Activated naive CD4-positive, alpha-beta T cell treated with anti-CD3 and anti-CD28 coated beads, Interleukin-2, amount 50 U/mL, for 24 hours (primary cell): Measurements from ENCODE around the gene BICRA.
A peak's percentile ranks its signal among the peaks of the same experiment; 100 is the strongest.
"Not testable (repeated sequence)": the region's sequence is repeated elsewhere in the genome, so short reads cannot be mapped to it uniquely, and the experiment has no call there.

Experiments used
- H3K27ac Mint-ChIP-seq: one replicate; pipeline ENCODE4 v1.8.0; 2021; ENCODE audit warnings: mild to moderate bottlenecking, mixed read lengths
- H3K27me3 Mint-ChIP-seq: one replicate; pipeline ENCODE4 v1.8.0; 2021; ENCODE audit warnings: mixed read lengths
- H3K36me3 Mint-ChIP-seq: one replicate; pipeline ENCODE4 v1.8.0; 2021; ENCODE audit warnings: mixed read lengths
- H3K4me1 Mint-ChIP-seq: one replicate; pipeline ENCODE4 v1.8.0; 2021; ENCODE audit warnings: mixed read lengths
- H3K4me3 Mint-ChIP-seq: one replicate; pipeline ENCODE4 v1.8.0; 2021; ENCODE audit warnings: mild to moderate bottlenecking, mixed read lengths
- H3K9me3 Mint-ChIP-seq: one replicate; pipeline ENCODE4 v1.8.0; 2021; ENCODE audit warnings: mixed read lengths

The BICRA gene

DNA sequence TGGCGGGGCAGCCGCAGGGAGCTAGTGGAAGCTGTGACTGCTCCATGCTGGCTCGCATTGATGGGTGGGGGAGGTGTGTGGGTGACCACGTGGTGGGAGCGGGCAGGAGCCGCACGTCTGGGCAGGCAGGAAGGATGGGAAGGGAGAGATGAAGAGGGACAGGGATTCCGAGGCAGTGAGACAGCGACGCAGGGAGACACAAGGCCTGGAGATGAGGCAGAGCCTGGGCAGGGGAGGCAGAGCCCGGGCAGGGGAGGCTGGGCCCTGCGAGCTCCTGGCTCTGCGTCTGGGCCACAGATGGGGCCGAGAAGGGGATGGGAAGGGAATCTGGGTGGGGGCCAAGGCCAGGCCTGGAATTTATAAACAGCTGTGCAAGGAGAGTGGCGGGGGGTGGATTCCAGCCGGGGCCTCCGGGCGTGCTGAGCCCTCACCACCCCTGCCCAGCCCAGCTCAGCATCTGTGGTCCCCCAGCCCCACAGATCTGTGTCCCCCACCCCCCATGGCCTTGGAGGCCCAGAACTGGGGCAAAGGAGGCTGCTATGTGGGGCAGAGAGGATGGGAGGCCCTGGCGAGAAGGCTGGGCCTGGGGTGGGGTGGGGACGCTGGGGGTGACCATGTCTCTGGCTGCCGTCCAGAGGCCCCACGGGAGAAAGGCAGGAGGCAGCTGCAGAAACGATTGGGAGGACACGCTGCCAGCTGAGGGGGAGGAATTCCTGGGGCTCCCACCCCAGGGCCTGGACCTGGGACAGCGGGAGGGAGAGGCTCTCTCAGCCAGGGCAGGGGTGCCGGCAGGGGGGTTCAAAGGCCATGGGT lies 110.3 kb downstream of the BICRA start:
- no peaks in the 10 kb centered on the region for H3K4me1 Mint-ChIP-seq
- peaks cover 5% of the 10 kb centered on the region for H3K27me3 Mint-ChIP-seq

DNA sequence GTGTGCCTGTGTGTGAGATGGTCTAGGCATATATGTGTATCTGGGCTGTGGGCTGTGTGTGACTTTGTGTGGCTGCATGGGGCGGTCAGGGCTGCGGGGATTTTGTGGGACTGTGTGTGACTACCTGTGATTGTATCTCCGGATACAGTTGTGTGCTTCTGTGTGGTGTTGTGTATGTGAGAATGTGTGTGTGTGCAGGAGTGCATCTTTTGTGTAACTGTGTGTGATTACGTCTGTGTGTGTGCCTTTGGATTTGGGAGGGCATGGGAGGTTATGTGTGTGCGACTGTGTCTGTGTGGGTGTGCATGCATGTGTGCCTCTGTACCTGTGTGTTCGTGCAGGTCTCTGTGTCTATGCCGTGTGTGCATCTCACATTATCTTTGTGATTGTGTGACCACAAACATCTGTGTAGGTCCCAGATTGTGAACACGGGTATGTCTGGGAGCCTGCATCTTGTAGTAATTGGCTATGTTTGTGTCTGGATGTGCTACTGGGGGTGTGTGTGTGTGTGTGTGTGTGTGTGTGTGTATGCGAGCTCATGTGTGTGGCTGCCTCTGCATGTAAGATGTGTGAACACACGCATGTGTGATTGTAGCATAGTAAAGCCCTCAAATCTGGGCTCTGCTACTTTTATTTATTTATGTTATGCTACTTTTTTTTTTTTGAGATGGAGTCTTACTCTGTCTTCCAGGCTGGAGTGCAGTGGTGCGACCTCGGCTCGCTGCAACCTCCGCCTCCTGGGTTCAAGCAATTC lies 111.9 kb downstream of the BICRA start:
- no peaks in the 10 kb centered on the region for H3K4me1 Mint-ChIP-seq
- H3K27ac Mint-ChIP-seq: no peak overlapping the region
- no peak overlapping the region for H3K4me3 Mint-ChIP-seq
- H3K27me3 Mint-ChIP-seq: peaks cover 4% of the 10 kb centered on the region
- no peaks in the 10 kb centered on the region for H3K36me3 Mint-ChIP-seq
- no peaks in the 10 kb centered on the region for H3K9me3 Mint-ChIP-seq

More for the DNA sequence above, 110.3 kb downstream of the BICRA start:
- Mint-ChIP-seq H3K9me3 (no peaks in the 10 kb centered on the region), H3K36me3 (no peaks in the 10 kb centered on the region), H3K27ac (no peak overlapping the region), H3K4me3 (no peak overlapping the region)

GRCh38 chr19:47723581-47723940 lies 114.6 kb downstream of the BICRA start:
- Mint-ChIP-seq H3K36me3 (no peaks in the 10 kb centered on the region), H3K27me3 (peaks cover 6% of the 10 kb centered on the region), H3K4me3 (no peak overlapping the region), H3K27ac (no peak overlapping the region), H3K9me3 (no peaks in the 10 kb centered on the region), H3K4me1 (no peaks in the 10 kb centered on the region)

GRCh38 chr19:47725759-47726401 lies 116.9 kb downstream of the BICRA start:
- H3K4me1 Mint-ChIP-seq: peaks cover 16% of the 10 kb centered on the region
- H3K4me3 Mint-ChIP-seq: no peak overlapping the region
- peaks cover 12% of the 10 kb centered on the region for H3K27me3 Mint-ChIP-seq
- H3K36me3 Mint-ChIP-seq: no peaks in the 10 kb centered on the region
- no peaks in the 10 kb centered on the region for H3K9me3 Mint-ChIP-seq
- H3K27ac Mint-ChIP-seq: no peak overlapping the region

GRCh38 chr19:47726467-47726866 lies 117.5 kb downstream of the BICRA start:
- no peaks in the 10 kb centered on the region for H3K36me3 Mint-ChIP-seq
- H3K4me3 Mint-ChIP-seq: no peak overlapping the region
- no peak overlapping the region for H3K27ac Mint-ChIP-seq
- H3K4me1 Mint-ChIP-seq: peaks cover 16% of the 10 kb centered on the region
- peaks cover 12% of the 10 kb centered on the region for H3K27me3 Mint-ChIP-seq
- H3K9me3 Mint-ChIP-seq: no peaks in the 10 kb centered on the region

DNA sequence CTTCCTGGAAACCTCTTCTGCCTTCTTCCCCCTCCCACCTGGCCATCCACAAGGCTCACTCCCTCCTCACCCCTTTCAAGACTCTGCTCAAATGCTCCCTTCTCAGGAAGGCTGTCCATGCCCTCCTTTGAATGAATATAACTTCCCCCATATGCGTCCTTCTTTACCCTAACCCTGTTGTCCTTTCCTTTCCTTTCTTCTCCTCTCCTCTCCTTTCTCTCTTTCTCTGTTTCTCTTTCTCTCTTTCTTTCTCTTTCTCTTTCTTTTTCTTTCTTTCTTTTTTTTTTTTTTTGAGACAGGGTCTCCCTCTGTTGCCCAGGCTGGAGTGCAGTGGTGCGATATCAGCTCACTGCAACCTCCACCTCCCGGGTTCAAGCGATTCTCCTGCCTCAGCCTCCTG lies 119.4 kb downstream of the BICRA start:
- H3K9me3 Mint-ChIP-seq, H3K4me3 Mint-ChIP-seq, H3K36me3 Mint-ChIP-seq: not testable (repeated sequence)
- peak overlapping the region; percentile 67 for H3K27ac Mint-ChIP-seq
- H3K27me3 Mint-ChIP-seq: peaks cover 12% of the 10 kb centered on the region
- H3K4me1 Mint-ChIP-seq: peaks cover 16% of the 10 kb centered on the region

DNA sequence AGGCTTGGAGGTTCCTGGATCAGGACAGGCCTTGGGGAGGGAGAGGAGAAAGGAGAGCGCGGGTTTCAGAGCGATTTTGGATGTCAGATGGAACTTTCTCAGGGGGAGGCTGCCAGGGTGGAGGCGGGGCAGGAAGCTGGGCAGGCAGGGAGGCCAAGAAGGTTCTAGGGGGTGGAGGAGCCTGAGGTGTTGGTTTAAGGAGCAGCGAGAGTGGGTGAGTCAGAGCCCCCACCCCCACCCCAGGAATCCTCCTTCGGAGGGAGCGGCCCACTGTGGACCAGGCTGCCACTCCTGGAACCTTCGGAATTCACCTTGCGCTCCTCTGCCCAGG lies 120.5 kb downstream of the BICRA start:
- Mint-ChIP-seq H3K9me3 (no peaks in the 10 kb centered on the region), H3K36me3 (no peaks in the 10 kb centered on the region), H3K27me3 (peaks cover 14% of the 10 kb centered on the region), H3K4me3 (peak overlapping the region; percentile 72), H3K4me1 (peaks cover 16% of the 10 kb centered on the region), H3K27ac (no peak overlapping the region)

DNA sequence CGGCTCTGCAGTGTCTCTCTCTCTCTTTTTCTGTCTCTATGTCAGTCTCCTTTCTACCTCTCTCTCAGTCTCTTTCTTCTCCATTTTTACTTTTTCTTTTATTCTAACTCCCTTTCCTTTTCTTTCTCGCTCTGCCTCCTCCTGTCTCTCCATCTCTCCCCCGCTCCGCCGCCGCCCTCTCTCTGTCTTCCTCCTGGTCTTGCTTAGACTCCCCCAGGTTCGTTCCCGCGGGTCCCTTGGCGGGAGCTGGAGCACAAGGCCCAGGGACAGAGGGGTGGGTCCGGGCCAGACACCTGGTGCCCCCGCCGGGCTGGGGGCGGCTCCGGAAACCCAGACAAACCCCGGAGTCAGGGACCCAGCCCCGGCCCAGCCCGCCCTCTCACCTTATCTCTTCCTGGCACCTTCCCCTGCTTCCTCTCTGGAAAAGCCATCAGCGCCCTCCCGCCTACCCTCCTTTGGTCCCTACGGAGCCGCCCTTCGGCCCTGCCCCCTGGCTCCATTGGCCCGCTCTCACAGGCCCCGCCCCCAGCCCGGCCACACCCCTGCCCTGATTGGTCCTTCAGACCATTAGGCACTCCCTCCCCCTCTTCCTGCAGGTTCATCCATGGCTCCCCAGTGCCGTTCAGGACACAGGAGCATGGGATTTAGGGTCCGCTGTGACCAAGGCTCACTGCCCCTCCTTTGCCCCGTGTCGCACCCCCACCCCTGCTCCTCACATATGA lies 121.0 kb downstream of the BICRA start:
- peaks cover 14% of the 10 kb centered on the region for H3K27me3 Mint-ChIP-seq
- H3K4me3 Mint-ChIP-seq: peak overlapping the region; percentile 72
- H3K4me1 Mint-ChIP-seq: peaks cover 16% of the 10 kb centered on the region
- no peaks in the 10 kb centered on the region for H3K9me3 Mint-ChIP-seq
- no peaks in the 10 kb centered on the region for H3K36me3 Mint-ChIP-seq
- H3K27ac Mint-ChIP-seq: peak overlapping the region; percentile 20

DNA sequence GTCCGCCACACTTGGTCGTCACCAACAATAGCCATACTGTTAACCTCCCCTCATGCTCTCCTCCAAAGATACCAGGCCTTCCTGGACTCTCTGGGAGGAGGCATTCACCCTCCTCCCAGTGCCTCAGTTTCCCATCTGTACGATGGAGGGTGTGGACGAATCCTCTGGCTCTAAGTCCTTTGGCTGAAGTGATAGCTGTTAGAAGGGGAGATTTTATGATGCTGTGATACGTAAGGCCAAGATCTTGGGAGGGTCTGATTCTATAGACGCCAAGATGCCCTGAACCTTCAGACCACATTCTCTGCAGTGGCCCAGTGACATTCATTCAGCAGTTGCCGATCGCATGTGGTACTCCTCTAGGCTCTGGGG lies 121.6 kb downstream of the BICRA start:
- Mint-ChIP-seq H3K4me3 (peak overlapping the region; percentile 61), H3K9me3 (no peaks in the 10 kb centered on the region), H3K36me3 (no peaks in the 10 kb centered on the region), H3K27ac (no peak overlapping the region), H3K4me1 (peaks cover 16% of the 10 kb centered on the region), H3K27me3 (peaks cover 14% of the 10 kb centered on the region)

GRCh38 chr19:47730910-47731309 lies 122.0 kb downstream of the BICRA start:
- Mint-ChIP-seq H3K27me3 (peaks cover 14% of the 10 kb centered on the region), H3K4me3 (peak overlapping the region; percentile 61), H3K27ac (no peak overlapping the region), H3K36me3 (no peaks in the 10 kb centered on the region), H3K4me1 (peaks cover 16% of the 10 kb centered on the region), H3K9me3 (no peaks in the 10 kb centered on the region)

- H3K4me3 Mint-ChIP-seq: no peak overlapping the region
- H3K36me3 Mint-ChIP-seq: no peaks in the 10 kb centered on the region
- H3K27me3 Mint-ChIP-seq: peaks cover 8% of the 10 kb centered on the region
- no peaks in the 10 kb centered on the region for H3K9me3 Mint-ChIP-seq
- peaks cover 4% of the 10 kb centered on the region for H3K4me1 Mint-ChIP-seq
- no peak overlapping the region for H3K27ac Mint-ChIP-seq
Observed at GRCh38 chr19:47735131-47735530, 126.2 kb downstream of the BICRA start.

GRCh38 chr19:47740866-47741519 lies 132.1 kb downstream of the BICRA start:
- Mint-ChIP-seq H3K9me3 (no peaks in the 10 kb centered on the region), H3K4me3 (no peak overlapping the region), H3K4me1 (peaks cover 18% of the 10 kb centered on the region), H3K27me3 (no peaks in the 10 kb centered on the region), H3K27ac (no peak overlapping the region), H3K36me3 (peaks cover 3% of the 10 kb centered on the region)

- H3K9me3 Mint-ChIP-seq: no peaks in the 10 kb centered on the region
- H3K27ac Mint-ChIP-seq: peak overlapping the region; percentile 62
- H3K27me3 Mint-ChIP-seq: no peaks in the 10 kb centered on the region
- peaks cover 3% of the 10 kb centered on the region for H3K36me3 Mint-ChIP-seq
- peaks cover 20% of the 10 kb centered on the region for H3K4me1 Mint-ChIP-seq
- no peak overlapping the region for H3K4me3 Mint-ChIP-seq
Observed at GRCh38 chr19:47741544-47742140, 132.7 kb downstream of the BICRA start.

GRCh38 chr19:47742634-47743033 lies 133.7 kb downstream of the BICRA start:
- peak overlapping the region; percentile 62 for H3K27ac Mint-ChIP-seq
- H3K9me3 Mint-ChIP-seq: no peaks in the 10 kb centered on the region
- H3K27me3 Mint-ChIP-seq: no peaks in the 10 kb centered on the region
- H3K4me1 Mint-ChIP-seq: peaks cover 27% of the 10 kb centered on the region
- H3K4me3 Mint-ChIP-seq: no peak overlapping the region
- H3K36me3 Mint-ChIP-seq: peaks cover 3% of the 10 kb centered on the region
